RWPE2 (cell line): ENCODE data around the gene OR8A1.

Experiments
- ATAC-seq: fragments of 200-7000 bp; cut with Tn5 transposase; 3 replicates; pipeline ENCODE4 v1.9.1; 2021; ENCODE audit warnings: low read depth
- DNase-seq: peaks from one replicate; pipeline ENCODE4 v3.0.0-alpha.2; 2020; ENCODE audit warnings: low spot score
- H3K27ac ChIP-seq: fragments of 450-650 bp; 2 replicates; pipeline ENCODE4 v1.5.1; 2017; ENCODE audit warnings: mild to moderate bottlenecking; ENCODE audit not compliant: poor library complexity, severe bottlenecking
- H3K27me3 ChIP-seq: fragments of 250-450 bp; sonication (Bioruptor Pico); 2 replicates; pipeline ENCODE4 v1.5.1; 2021; ENCODE audit warnings: mild to moderate bottlenecking, moderate library complexity; ENCODE audit not compliant: insufficient read depth, poor library complexity, severe bottlenecking
- H3K36me3 ChIP-seq: fragments of 250-450 bp; sonication (Bioruptor Pico); 2 replicates; pipeline ENCODE4 v1.5.1; 2020; ENCODE audit warnings: low read depth, mild to moderate bottlenecking, moderate library complexity
- H3K4me1 ChIP-seq: fragments of 250-450 bp; sonication (Bioruptor Pico); 2 replicates; pipeline ENCODE4 v1.5.1; 2021; ENCODE audit warnings: mild to moderate bottlenecking, moderate library complexity; ENCODE audit not compliant: insufficient read depth, poor library complexity, severe bottlenecking
- H3K4me3 ChIP-seq: fragments of 250-450 bp; sonication (Bioruptor Pico); 2 replicates; pipeline ENCODE4 v1.5.1; 2021; ENCODE audit warnings: mild to moderate bottlenecking, moderate library complexity; ENCODE audit not compliant: severe bottlenecking
- H3K9me3 ChIP-seq: fragments of 250-450 bp; sonication (Bioruptor Pico); 2 replicates; pipeline ENCODE4 v1.5.1; 2021; ENCODE audit warnings: mild to moderate bottlenecking, moderate library complexity; ENCODE audit not compliant: severe bottlenecking
- TF ChIP-seq, protein P1 (sequence below): fragments of 450-650 bp; IDR thresholded peaks from one replicate; pipeline ENCODE4 v1.5.1; 2017; ENCODE audit warnings: mild to moderate bottlenecking, moderate library complexity; ENCODE audit not compliant: poor library complexity, severe bottlenecking

The OR8A1 gene

DNA sequence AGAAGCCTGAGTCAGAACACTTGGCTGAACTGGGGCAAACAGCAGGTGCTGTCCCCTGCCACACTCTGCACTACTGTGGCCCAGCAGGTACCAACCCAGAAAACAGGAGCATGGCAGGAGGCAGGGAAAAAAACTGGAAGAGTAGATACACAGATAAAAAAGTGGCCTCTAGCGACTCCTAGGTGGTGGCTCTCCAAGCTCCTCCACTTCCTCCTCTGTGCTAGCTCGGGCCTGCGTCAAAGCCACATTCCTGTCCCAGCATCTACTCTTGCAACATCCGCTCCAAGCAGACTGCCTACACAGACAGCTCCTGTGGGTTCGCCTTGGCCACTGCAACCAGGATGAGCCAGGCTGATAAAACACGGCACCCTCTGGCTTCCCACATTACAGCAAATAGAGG is 33.3 kb upstream of the OR8A1 start:
- ATAC-seq (peak; percentile 67), DNase-seq (no peak)
- no peak overlapping the region for H3K4me3 ChIP-seq
- H3K27me3 ChIP-seq: no peaks in the 10 kb centered on the region
- no peaks in the 10 kb centered on the region for H3K9me3 ChIP-seq
- H3K36me3 ChIP-seq: no peaks in the 10 kb centered on the region
- H3K27ac ChIP-seq: no peak overlapping the region
- no peaks in the 10 kb centered on the region for H3K4me1 ChIP-seq
- TF ChIP-seq, protein P1, sequence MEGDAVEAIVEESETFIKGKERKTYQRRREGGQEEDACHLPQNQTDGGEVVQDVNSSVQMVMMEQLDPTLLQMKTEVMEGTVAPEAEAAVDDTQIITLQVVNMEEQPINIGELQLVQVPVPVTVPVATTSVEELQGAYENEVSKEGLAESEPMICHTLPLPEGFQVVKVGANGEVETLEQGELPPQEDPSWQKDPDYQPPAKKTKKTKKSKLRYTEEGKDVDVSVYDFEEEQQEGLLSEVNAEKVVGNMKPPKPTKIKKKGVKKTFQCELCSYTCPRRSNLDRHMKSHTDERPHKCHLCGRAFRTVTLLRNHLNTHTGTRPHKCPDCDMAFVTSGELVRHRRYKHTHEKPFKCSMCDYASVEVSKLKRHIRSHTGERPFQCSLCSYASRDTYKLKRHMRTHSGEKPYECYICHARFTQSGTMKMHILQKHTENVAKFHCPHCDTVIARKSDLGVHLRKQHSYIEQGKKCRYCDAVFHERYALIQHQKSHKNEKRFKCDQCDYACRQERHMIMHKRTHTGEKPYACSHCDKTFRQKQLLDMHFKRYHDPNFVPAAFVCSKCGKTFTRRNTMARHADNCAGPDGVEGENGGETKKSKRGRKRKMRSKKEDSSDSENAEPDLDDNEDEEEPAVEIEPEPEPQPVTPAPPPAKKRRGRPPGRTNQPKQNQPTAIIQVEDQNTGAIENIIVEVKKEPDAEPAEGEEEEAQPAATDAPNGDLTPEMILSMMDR: no peak

DNA sequence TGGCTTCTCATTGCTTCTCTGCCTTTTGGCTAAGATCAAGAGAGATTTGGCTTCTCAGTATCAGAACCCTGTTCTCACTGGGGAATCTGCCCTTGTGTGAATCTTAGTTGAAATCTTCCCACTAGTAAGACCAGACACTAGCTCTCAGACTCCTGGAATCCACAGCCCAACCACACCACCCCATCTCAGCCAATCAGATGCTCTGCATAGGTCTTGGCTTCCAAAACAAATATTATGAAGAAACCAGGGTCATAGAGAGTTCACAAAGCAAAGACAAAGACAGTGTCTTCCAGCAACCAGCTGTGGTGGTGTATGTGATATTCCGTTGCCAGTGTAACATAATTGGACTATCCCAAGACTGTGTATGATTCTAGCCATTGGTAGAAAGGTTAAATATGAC is 31.8 kb upstream of the OR8A1 start:
- Histone ChIP-seq H3K36me3 (no peaks in the 10 kb centered on the region), H3K4me3 (no peak overlapping the region), H3K27ac (no peak overlapping the region), H3K27me3 (no peaks in the 10 kb centered on the region), H3K9me3 (no peaks in the 10 kb centered on the region), H3K4me1 (no peaks in the 10 kb centered on the region)
- no peak for DNase-seq
- no peak for ATAC-seq
- TF ChIP-seq, protein P1: no peak

DNA sequence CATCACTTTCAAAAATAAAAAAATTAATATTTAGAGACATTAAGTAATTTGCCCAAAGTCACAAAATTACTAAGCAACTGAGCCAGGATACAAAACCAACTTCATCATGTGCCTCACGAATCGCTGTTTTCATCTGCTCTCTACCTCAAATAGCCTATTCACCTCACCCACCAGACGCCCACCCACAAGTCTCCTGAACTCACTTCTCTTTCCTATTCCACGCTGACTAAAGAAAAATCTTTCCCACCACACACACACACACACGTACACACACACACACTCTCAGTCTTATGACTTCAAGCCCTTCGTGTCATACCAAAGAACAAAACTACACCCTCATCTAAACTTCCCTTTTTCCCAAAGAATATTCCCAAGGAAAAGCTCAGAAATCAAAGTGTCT is 28.6 kb upstream of the OR8A1 start:
- TF ChIP-seq, protein P1: no peak
- H3K4me3 ChIP-seq: no peak overlapping the region
- H3K4me1 ChIP-seq: no peaks in the 10 kb centered on the region
- H3K9me3 ChIP-seq: no peaks in the 10 kb centered on the region
- no peak for DNase-seq
- H3K27ac ChIP-seq: no peak overlapping the region
- H3K27me3 ChIP-seq: no peaks in the 10 kb centered on the region
- no peak for ATAC-seq
- H3K36me3 ChIP-seq: no peaks in the 10 kb centered on the region

DNA sequence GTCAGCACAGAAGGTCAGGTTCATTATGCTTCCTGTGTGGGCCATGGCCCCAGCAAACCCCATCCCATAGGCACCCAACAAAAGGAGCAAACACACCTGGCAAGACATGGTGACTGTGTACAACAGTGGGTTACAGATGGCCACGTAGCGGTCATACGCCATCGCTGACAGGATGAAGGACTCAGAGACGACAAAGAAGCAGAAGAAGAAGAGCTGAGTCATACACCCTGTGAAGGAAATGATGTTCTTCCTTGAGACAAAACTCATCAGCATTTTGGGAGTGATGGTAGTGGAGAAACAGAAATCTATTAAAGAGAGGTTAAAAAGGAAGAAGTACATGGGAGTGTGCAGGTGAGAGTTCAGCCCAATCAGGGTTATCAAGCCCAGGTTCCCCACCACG is 26.7 kb upstream of the OR8A1 start:
- H3K27ac ChIP-seq: no peak overlapping the region
- ATAC-seq (no peak), DNase-seq (no peak)
- H3K9me3 ChIP-seq: no peaks in the 10 kb centered on the region
- H3K4me1 ChIP-seq: no peaks in the 10 kb centered on the region
- H3K27me3 ChIP-seq: peaks cover 5% of the 10 kb centered on the region
- no peaks in the 10 kb centered on the region for H3K36me3 ChIP-seq
- TF ChIP-seq, protein P1: no peak
- no peak overlapping the region for H3K4me3 ChIP-seq

DNA sequence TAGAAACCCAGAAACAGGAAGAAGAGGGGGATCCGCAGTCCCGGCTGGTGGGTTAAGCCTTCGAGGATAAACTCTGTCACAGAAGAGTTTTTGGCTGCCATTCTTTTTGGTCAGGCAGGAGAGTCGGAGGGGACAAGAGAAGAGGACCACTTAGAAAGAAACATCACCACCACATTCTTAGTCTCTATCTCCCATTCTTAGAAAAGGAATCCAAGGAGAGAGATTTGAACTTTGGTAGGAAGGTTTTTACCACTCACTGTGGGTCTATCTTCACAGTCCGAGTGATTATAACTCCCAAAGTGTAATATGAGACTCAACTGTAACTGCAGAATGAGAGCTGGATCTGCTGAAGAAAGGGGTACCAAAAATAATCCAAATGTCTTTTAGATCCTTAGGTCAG is 26.2 kb upstream of the OR8A1 start, which contains the start of gene OR8B12:
Gene OR8B12, minus strand, starts transcription at position 101 of the 400 bp plus-strand sequence. Its CDS starts 0 bp downstream, at position 101.
- Histone ChIP-seq H3K27ac (no peak within 1 kb of the TSS), H3K4me1 (no peaks in the 10 kb centered on the region), H3K36me3 (no peaks in the 10 kb centered on the region), H3K27me3 (peaks cover 5% of the 10 kb centered on the region), H3K9me3 (no peaks in the 10 kb centered on the region), H3K4me3 (no peak within 1 kb of the TSS)
- ATAC-seq: no peak
- TF ChIP-seq, protein P1: no peak
- no peak for DNase-seq
